Esophagus muscularis mucosa (tissue), 4 donors: ENCODE results near the gene TSPAN31. TPM values are rescaled to one million over a fixed set of nuclear protein-coding genes. Genes with fewer than 3 reads are reported as not detected.
A peak's percentile ranks its signal among the peaks of the same experiment; 100 is the strongest.

Source experiments
- DNase-seq: peaks from one replicate; pipeline ENCODE4 v3.0.0-alpha.2; 2017; ENCODE audit errors: extremely low spot score
- H3K27ac ChIP-seq, 4 donors: fragments of 200-600 bp; sonication (generic); replicated peaks in 1 of 4; 1 replicate in 3 of 4; 2 replicates in 1 of 4; pipeline ENCODE4 v1.5.1; 2016 to 2019; ENCODE audit warnings: mild to moderate bottlenecking in 1 of 4
- H3K27me3 ChIP-seq, 4 donors: fragments of 200-600 bp; sonication (generic); one replicate each; pipeline versions ENCODE4 v1.5.1 to v1.6.0; 2016 to 2019
- H3K36me3 ChIP-seq, 4 donors: fragments of 200-600 bp; sonication (generic); one replicate each; pipeline ENCODE4 v1.5.1; 2016 to 2019
- H3K4me1 ChIP-seq, 4 donors: fragments of 200-600 bp; sonication (generic); one replicate each; pipeline ENCODE4 v1.5.1; 2016 to 2019
- H3K4me3 ChIP-seq, 4 donors: fragments of 200-600 bp; sonication (generic); 1 replicate in 2 of 4; 2 replicates in 2 of 4; pipeline ENCODE4 v1.5.1; 2016 to 2019; ENCODE audit warnings: mild to moderate bottlenecking in 4 of 4, moderate library complexity in 1 of 4
- H3K9me3 ChIP-seq, 4 donors: fragments of 200-600 bp; sonication (generic); 1 replicate in 3 of 4; 2 replicates in 1 of 4; pipeline ENCODE4 v1.5.1; 2016 to 2019
- EP300 ChIP-seq: sonication (generic); formaldehyde crosslinking; IDR thresholded peaks from one replicate; pipeline ENCODE4 v1.6.1; 2017; ENCODE audit warnings: antibody characterized with exemption
- POLR2A ChIP-seq: fragments of 450-650 bp; IDR thresholded peaks from one replicate; pipeline ENCODE4 v1.6.1; 2017; ENCODE audit warnings: antibody characterized with exemption, moderate library complexity, mild to moderate bottlenecking, low read depth
- POLR2AphosphoS5 ChIP-seq, 2 donors: sonication (generic); formaldehyde crosslinking; IDR thresholded peaks; one replicate each; pipeline ENCODE4 v1.6.1; 2017; ENCODE audit warnings: antibody characterized with exemption in 2 of 2
- WGBS: methylation state at CpG from one replicate; pipeline ENCODE4 v1.1.5; 2018; 5-methylcytosine and 5-hydroxymethylcytosine counted together
- intact Hi-C: fragments of 100-400 bp; cut with DNase I; formaldehyde crosslinking; loops from one replicate; pipeline ENCODE4 v1.15.1; 2023
- total RNA-seq, 4 donors: library from RNA; depleted of rRNA; stranded (reverse); fragments of >200 nt; gene quantifications; one replicate each; pipeline versions ENCODE4 v1.1.0 to v1.2.1, GENCODE V29; 2016
- TF ChIP-seq, protein P1 (sequence below), 3 experiments: fragments of 200-600 bp in 2 of 3; fragments of 450-650 bp in 1 of 3; sonication (generic) in 2 of 3; IDR thresholded peaks; one replicate each; pipeline ENCODE4 v1.5.1; 2017 to 2019; ENCODE audit warnings: antibody characterized with exemption in 3 of 3, mild to moderate bottlenecking in 2 of 3, moderate library complexity in 1 of 3

The TSPAN31 gene
- total RNA-seq, 4 donors from 2014 or later = 34.3 to 45.1 (median 42.1) TPM

DNA sequence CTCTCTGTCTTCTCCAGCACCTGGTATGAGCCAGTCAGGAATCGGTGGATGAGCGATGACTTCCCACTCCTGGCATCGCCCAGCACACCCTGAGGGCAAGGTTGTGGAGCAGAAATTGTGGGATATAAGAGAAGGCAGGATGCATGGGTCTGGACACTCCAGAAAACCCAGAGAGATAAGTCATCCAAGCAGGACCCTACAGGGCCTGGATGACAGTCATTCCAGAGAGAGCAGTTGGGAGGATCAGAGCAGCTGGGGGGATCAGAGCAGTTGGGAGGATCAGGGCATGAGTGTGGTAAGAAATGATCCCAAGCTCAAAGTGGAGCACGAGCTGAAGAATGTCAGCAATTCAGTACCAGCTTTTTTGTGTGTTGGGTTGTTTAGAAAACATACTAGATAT lies 10.2 kb upstream of the TSPAN31 start:
- Histone ChIP-seq H3K36me3 (no peaks in the 10 kb centered on the region), H3K27me3 (peaks cover 16 to 94% (median 53%) of the 10 kb centered on the region in 4 donors), H3K9me3 (no peaks in the 10 kb centered on the region), H3K27ac (no peak overlapping the region), H3K4me3 (no peak overlapping the region), H3K4me1 (peaks cover 38 to 43% (median 40%) of the 10 kb centered on the region in 4 donors)
- whole genome bisulfite sequencing = 85% methylated on average over 4 of the region's 4 CpGs
- DNase-seq = no peak
- TF ChIP-seq EP300 = no peak
- no peak for TF ChIP-seq POLR2A
- TF ChIP-seq, protein P1, sequence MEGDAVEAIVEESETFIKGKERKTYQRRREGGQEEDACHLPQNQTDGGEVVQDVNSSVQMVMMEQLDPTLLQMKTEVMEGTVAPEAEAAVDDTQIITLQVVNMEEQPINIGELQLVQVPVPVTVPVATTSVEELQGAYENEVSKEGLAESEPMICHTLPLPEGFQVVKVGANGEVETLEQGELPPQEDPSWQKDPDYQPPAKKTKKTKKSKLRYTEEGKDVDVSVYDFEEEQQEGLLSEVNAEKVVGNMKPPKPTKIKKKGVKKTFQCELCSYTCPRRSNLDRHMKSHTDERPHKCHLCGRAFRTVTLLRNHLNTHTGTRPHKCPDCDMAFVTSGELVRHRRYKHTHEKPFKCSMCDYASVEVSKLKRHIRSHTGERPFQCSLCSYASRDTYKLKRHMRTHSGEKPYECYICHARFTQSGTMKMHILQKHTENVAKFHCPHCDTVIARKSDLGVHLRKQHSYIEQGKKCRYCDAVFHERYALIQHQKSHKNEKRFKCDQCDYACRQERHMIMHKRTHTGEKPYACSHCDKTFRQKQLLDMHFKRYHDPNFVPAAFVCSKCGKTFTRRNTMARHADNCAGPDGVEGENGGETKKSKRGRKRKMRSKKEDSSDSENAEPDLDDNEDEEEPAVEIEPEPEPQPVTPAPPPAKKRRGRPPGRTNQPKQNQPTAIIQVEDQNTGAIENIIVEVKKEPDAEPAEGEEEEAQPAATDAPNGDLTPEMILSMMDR (IDR thresholded peaks at IDR 0.05) = no peak
- no peak for TF ChIP-seq POLR2AphosphoS5 (IDR thresholded peaks at IDR 0.05)
- intact Hi-C loops = no loop called here

DNA sequence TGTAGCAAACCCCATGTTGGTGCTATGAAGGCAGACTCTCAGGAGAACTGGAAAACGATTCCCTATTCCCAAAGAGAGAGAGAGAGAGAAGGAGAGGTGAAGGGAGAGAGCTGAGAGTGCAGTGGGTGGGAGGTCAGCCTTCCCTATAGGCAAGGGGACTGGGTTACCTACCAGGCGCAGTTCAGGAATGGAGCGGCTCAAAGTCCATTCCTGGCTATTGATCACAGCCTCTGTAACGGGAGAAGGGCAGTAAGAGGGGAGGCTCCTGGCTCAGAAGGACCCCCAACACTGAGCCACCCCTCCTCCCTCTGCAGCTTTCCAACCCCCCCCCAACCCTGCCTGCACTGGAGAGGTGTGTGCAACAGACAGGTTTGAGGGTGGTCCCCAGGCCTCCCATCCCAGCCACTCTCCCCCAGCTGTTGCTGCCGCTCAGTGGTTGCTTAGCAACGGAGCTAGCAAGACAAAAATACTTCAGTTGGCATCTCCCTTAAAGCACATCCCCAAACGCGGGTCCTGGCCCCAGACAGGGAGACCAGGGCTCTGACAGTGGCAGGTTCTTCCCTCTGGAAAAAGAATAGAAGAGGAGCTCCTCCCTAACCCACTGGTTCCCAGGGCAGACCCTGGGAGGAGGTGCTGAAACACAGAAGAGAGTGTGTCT lies 9.5 kb upstream of the TSPAN31 start:
- intact Hi-C loops = no loop called here
- Histone ChIP-seq H3K36me3 (no peaks in the 10 kb centered on the region), H3K4me1 (peaks cover 38 to 43% (median 40%) of the 10 kb centered on the region in 4 donors), H3K27ac (no peak overlapping the region), H3K27me3 (peaks cover 16 to 99% (median 56%) of the 10 kb centered on the region in 4 donors), H3K4me3 (peak overlapping the region in 3 of 4 donors; percentile 15 to 28 (median 22)), H3K9me3 (no peaks in the 10 kb centered on the region)
- 47% methylated on average over 6 of the region's 8 CpGs for WGBS
- TF ChIP-seq, protein P1 (IDR thresholded peaks at IDR 0.05) = no peak
- TF ChIP-seq POLR2A (no peak), EP300 (no peak), POLR2AphosphoS5 (IDR thresholded peaks at IDR 0.05) (no peak)
- no peak for DNase-seq

DNA sequence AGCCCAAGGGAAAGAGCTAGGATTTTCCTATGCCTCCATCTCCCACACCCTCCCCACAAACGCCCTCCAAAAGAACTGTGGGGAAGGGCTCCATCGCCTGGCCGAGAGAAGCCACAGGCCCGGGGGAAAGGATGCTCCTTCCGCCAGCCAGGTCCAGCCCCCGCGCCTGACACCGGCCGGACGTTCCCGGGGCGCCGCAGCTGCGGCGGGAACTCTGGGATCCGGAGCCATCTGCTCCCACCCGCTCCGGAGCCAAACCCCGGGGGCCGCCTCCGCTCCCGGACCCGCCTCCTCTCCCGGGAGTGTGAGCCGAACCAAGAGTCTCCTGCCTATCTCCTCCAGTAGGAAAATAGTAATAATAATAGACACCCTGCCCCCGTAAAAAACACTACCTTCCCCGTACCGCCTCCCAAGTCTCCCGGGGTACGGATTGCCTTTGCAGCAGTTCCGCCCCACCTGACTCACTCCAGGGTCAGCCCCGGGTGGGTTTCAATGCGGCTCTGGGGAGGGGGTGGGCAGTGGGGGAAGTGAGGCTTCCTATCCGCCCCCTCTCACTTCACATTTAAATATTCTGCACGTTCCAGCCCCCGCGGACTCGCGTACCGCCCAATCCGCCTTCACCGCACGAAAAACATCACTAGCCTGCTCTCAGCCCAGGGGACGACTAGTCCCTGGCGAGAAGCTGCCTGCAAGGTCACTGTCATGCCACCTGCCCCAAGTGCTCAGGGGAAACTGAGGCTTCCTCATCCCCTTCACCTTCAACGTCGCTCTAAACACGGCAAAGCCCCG lies 8.7 kb upstream of the TSPAN31 start:
- H3K27me3 ChIP-seq = peaks cover 16 to 99% (median 57%) of the 10 kb centered on the region in 4 donors
- no peak for DNase-seq
- 27% methylated on average over 34 of the region's 49 CpGs for WGBS
- H3K36me3 ChIP-seq = no peaks in the 10 kb centered on the region
- H3K27ac ChIP-seq = no peak overlapping the region
- TF ChIP-seq, protein P1 (IDR thresholded peaks at IDR 0.05) = peak in 1 of 3 experiments; percentile 8
- TF ChIP-seq POLR2A = no peak
- no peak for TF ChIP-seq POLR2AphosphoS5 (IDR thresholded peaks at IDR 0.05)
- no peak for TF ChIP-seq EP300
- peaks cover 38 to 43% (median 40%) of the 10 kb centered on the region in 4 donors for H3K4me1 ChIP-seq
- H3K9me3 ChIP-seq = no peaks in the 10 kb centered on the region
- peak overlapping the region; percentile 15 to 40 (median 25) for H3K4me3 ChIP-seq
- intact Hi-C loops = no loop called here

DNA sequence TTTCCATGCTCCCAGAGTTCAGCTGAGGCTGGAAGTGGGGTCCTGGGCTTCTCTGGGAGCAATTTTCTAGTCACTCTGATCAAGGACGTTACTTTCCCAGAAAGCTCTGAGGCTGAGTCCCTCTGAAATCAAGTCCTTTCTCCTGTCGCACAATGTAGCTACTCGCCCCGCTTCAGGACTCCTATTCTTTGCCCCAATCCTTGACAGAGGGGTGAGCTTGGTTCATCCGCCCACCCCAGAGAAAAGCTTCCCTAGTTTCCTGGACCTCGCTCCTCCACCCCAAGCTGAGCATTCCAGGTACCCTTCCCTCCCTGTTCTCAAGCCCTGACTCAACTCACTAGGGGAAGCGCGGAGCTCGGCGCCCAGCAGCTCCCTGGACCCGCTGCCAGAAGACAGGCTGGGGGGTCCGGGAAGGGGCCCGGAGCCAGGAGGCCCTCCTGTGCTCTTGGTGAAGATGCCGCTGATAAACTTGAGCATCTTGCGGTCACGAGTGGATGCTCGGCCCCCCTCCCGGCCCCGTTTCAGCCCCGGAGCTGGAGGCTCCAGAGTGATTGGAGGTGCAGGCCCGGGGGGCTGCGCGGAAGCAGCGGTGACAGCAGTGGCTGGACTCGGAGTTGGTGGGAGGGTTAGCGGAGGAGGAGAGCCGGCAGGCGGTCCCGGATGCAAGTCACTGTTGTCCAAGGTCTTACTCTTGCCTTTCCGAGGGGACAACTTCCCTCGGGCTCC lies 7.9 kb upstream of the TSPAN31 start:
- WGBS = 38% methylated on average over 31 of the region's 31 CpGs
- DNase-seq = no peak
- peak overlapping the region in 1 of 4 donors; percentile 13 for H3K27ac ChIP-seq
- peak overlapping the region; percentile 40 to 59 (median 48) for H3K4me3 ChIP-seq
- peaks cover 38 to 43% (median 40%) of the 10 kb centered on the region in 4 donors for H3K4me1 ChIP-seq
- intact Hi-C loops = no loop called here
- H3K9me3 ChIP-seq = no peaks in the 10 kb centered on the region
- TF ChIP-seq, protein P1 (IDR thresholded peaks at IDR 0.05) = no peak
- TF ChIP-seq POLR2A = no peak
- no peak for TF ChIP-seq EP300
- TF ChIP-seq POLR2AphosphoS5 (IDR thresholded peaks at IDR 0.05) = no peak
- peaks cover 16 to 99% (median 57%) of the 10 kb centered on the region in 4 donors for H3K27me3 ChIP-seq
- no peaks in the 10 kb centered on the region for H3K36me3 ChIP-seq
